PFSK-1 (cell line): Measurements from ENCODE around the gene ZBTB16.

Source experiments
- POLR2AphosphoS5 ChIP-seq: IDR thresholded peaks from 2 replicates; pipeline ENCODE4 v1.6.1; 2012; ENCODE audit warnings: low read depth, mild to moderate bottlenecking, control low read depth, low read length, moderate library complexity
- REST ChIP-seq, 2 experiments: IDR thresholded peaks; 2 replicates each; pipeline versions ENCODE4 v1.6.1 to v1.8.0; 2011 to 2012; ENCODE audit warnings: low read depth in 2 of 2, low read length in 2 of 2, control low read depth in 1 of 2, inconsistent platforms in 1 of 2, mild to moderate bottlenecking in 1 of 2, moderate library complexity in 1 of 2; ENCODE audit not compliant: insufficient read depth in 1 of 2
- TAF1 ChIP-seq: IDR thresholded peaks from 2 replicates; pipeline ENCODE4 v1.6.1; 2012; ENCODE audit warnings: low read length, control low read depth, borderline replicate concordance; ENCODE audit not compliant: insufficient read depth

DNA sequence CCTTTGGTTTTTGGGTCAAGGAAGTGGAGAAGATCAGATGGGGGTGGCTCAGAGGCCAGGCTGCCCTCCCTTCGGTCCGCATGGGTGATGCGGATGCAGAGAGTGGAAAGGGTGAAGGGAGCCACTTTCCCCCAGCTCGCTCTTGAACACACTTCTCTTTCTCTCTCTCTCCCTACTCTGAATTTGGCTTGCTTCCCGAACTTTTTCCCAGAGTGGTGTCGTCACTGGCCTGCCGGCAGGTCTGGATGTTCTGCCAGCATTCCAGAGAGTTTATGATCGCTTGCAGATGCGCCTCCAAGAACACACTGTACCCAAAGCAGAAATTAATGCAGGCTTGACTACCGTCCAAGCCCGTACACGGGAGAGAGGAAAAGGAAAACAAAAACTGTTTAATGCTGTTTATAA lies 103.2 kb downstream of the ZBTB16 start:
- no peak for TF ChIP-seq POLR2AphosphoS5
- TF ChIP-seq REST (IDR thresholded peaks at IDR 0.05; ENCODE audit: insufficient read depth in 1 of 2, low read depth in 2 of 2, low read length in 2 of 2): no peak; a peak in 1 of 4 replicates
- TF ChIP-seq TAF1: no peak
